Adipose tissue (tissue), 3 donors: ENCODE results near the gene ROR1. TPM values are rescaled to one million over a fixed set of nuclear protein-coding genes. Genes with fewer than 3 reads are reported as not detected.

Experiments
- H3K27ac ChIP-seq: one replicate; pipeline ENCODE4 v1.5.1; 2013; ENCODE audit warnings: low read depth, low read length
- WGBS, 3 donors: extraction: QIAGEN DNeasy Blood & Tissue Kit; methylation state at CpG; one replicate each; pipeline ENCODE4 v1.1.7; 2013; 5-methylcytosine and 5-hydroxymethylcytosine counted together
- polyA plus RNA-seq, 3 donors: library from polyadenylated mRNA; stranded (reverse); fragments of 200-250 nt; gene quantifications; one replicate each; pipeline ENCODE4 v1.2.3, GENCODE V29; 2013
- donor health status: healthy with polysubstance abuse.
- donor health status: Bipolar disorder and iron deficiency.
- donor health status: healthy.

ROR1 gene
- polyA plus RNA-seq, 3 donors = 2.1 to 2.8 (median 2.1) TPM

DNA sequence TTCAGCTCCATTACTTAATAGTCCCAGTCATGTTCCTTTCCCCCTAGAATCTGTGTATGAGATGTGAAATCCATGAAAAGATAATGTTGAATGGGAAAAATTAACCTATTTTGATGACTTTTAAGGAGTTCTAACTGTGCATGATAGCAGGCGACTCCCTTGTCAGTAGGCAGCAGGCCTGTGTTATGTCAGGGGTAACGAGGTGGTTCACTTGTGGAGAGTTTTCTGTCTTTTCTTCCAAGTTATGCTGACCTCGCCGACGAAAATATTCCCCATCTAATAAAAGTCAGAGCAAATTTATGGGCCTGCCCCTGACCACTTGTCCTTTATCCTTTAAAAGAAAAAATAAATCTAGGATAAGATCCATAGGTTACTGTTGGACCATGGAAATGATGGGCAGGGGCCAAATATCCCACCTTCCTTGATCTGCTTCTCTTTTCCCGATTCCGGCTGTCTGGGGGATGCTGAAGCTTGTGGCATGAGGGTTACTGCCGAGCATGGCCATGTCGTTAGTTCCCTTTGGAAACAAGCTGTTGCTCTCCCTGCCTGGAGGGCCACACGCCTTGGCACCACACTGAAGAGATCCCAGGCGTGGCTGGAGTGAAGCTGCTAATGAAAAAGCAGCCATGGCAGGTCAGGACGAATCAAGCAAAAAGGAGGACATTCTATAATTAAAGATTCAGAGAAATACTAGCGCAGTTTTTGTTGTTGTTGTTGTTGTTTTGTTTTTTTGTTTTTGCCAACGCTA is 93.8 kb downstream of the ROR1 start:
- H3K27ac ChIP-seq = no peak overlapping the region
- 83 to 92% (median 84%) methylated on average over 14 of the region's 14 CpGs for WGBS, 3 donors

DNA sequence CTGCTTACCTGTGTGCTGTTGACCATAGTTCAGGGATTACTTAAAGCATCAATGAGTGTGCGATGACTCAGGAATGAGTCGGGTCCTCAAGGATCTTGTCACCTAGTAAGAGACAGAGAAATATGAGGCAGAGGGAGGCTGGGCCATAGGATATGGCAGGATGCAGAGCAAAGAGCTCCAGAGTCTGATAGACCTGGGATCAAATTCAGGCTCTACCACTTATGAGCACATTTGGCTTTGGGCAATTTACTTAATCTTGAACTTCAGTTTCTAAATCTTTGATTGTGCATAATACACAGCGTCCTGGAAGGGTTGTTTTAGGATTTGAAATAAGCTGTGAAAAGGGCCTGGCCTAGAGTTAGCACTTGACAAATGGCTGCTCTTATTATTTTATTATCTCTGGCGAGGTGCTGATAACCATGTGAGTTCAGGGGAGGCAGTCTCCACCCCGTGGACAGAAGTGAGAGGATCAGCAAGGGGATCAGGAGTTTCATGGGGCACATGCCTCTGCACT is 94.5 kb downstream of the ROR1 start:
- H3K27ac ChIP-seq = no peak overlapping the region
- WGBS, 3 donors = 57 to 80% (median 62%) methylated on average over 5 of the region's 5 CpGs

DNA sequence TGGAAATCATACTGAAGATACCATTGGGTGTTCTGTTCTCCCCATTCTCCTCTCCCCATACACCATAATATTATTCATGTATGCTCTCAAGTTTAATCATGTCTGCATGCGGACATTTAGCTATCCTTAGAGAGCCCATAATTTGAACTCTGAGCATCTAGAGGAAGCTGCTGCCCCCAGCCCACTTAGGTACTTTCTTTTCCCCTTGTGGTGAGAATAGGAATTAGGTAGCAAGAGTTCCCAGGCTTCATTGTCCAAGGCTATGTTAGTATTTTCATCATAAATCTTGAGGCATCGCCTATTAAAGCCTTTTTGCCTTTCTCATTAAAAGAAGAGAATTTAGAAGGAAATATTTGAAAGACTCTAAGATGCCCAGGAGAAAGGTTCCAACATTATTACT is 96.3 kb downstream of the ROR1 start:
- H3K27ac ChIP-seq = no peak overlapping the region
- WGBS, 3 donors = 93 to 100% (median 96%) methylated on average over 2 of the region's 2 CpGs

DNA sequence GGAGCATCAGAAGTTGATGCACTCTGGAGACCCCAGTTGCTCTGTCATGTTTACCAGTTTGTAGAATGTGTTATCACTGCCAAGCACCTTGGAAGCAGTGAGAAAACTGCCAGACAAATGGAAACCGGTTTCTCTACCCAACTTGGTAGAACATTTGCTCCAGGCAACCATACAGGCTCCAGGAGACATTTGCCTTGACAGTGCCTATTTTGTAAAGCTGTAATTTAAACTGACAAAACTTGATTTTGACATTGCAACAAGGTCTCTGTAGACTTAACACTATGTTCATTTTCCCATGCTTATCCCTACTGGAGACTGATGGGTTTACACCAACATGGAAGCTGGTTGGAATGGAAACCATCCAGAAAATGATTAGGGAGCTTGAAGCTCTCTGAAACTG is 97.6 kb downstream of the ROR1 start:
- 59 to 100% (median 91%) methylated on average over 1 of the region's 1 CpG for WGBS, 3 donors
- no peak overlapping the region for H3K27ac ChIP-seq

DNA sequence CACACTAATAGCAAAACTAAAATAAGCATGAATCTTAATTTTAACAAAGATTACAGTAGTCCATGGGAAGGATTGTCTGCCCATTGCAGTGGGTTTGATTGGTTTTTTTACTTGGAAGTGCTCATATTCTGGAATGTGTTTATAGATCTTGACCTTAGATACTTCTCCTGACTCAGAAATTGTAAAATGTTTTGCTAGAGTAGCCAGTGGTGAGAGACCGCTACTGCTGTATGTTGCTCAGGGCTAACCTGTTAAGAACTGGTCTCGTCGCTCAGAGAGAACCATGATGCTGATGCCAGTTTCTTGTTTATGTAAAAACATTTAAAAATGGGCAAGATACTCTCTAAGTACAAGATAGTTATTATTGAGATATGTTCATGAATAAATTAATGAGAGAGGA is 99.9 kb downstream of the ROR1 start:
- 93 to 98% (median 95%) methylated on average over 3 of the region's 3 CpGs for WGBS, 3 donors
- H3K27ac ChIP-seq = no peak overlapping the region

DNA sequence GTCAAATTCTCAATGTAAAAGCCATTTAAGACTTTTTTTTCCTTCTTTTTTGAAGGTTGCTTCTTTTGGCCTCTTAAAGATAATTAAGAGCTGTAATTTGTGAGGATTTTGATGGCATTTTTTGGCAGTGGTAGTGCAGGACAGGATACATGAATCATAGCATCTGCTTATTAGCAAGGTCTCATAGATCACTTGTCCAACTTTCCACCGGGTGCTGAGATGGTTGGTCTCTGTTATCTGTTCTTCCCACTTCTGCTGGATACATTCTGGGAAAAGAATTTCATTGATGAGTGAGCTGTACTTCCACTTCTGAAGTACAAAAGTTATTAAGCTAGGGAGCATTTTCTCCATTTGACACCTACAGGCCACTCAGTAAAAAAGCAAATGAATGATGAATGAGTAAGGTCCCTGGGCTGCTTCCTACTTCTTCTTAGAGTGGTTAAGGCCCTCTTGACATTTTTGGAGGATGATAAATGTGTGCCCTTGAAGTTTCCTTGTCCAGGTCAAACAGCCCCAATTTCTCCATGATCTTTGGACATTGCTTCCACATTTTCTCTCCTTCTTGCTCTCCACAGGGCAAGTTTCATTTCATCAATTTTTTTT is 100.6 kb downstream of the ROR1 start:
- H3K27ac ChIP-seq = no peak overlapping the region
- 35 to 46% (median 44%) methylated on average over 1 of the region's 1 CpG for WGBS, 3 donors

DNA sequence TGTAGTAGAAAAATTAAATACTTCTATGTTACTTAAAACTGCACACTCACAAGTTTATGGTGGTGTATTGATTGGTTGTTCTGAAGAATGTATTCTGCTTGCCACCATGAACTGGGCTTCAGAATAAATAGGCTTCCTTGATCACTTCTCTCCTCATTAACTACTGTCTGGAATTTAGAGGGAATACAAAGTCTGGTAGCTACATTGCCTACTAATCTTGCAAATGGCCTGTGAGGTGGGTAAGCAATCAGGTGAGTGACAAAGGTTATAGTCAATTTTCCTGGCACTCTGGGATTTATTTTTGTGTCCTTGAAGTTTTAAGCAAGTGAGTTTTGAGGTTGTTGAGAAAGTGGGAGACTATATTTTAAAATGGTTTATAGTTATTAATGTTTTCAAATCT is 101.8 kb downstream of the ROR1 start:
- no peak overlapping the region for H3K27ac ChIP-seq

DNA sequence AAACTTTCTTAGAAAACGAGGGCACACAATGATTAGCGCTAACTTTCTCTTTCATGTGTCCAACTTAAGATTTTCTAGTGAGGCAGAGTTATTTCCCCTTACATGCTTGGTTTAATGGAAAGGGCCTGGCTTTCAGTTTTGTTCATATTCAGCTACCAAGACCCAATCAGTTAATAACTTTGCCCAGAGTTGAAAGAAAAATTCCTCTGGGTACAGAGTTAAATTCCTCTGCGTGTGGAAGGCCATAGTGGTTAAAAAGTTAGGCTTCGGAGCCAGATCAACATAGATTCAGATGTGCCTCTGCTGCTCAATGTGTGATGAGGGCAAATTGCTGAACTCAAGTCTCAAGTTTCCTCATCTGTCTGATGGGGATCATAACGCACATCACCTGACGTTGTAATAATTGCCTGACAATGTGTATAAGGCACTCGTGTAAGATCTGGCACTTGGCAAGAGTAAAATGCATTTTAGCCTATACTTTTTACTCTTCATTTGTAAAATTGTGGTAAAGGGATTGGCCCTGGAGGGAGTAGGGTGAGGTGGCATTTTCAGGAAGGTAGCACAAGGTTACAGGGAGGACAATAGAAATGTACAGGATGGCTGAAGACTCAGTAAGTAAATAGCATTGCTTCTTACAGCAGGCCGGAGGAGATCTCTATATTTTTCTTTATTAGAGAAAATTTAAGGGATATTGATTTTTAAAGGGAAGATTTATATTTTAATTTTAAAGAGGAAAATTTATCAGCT is 103.4 kb downstream of the ROR1 start:
- 85 to 88% (median 85%) methylated on average over 8 of the region's 8 CpGs for WGBS, 3 donors
- no peak overlapping the region for H3K27ac ChIP-seq

DNA sequence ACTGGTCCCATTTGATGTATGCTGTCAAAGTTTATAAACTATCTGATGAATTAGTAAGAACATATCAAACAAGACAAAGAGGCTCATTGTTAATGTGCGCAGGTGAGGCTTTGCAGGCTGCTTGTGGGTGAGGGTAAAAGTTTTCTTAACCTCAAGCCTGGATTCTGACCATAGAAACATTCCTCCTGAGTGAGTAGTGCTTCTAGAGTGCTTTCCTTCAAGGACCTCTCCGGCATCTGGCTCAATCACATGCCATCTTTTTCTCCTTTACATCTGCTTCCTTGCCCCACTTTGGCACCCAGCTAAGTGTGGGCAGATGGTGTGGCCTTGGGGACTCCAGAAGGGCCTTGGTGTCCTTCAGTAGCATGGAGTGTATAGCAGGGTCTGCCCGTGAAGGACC is 104.0 kb downstream of the ROR1 start:
- H3K27ac ChIP-seq = no peak overlapping the region
- 89 to 95% (median 91%) methylated on average over 3 of the region's 3 CpGs for WGBS, 3 donors

DNA sequence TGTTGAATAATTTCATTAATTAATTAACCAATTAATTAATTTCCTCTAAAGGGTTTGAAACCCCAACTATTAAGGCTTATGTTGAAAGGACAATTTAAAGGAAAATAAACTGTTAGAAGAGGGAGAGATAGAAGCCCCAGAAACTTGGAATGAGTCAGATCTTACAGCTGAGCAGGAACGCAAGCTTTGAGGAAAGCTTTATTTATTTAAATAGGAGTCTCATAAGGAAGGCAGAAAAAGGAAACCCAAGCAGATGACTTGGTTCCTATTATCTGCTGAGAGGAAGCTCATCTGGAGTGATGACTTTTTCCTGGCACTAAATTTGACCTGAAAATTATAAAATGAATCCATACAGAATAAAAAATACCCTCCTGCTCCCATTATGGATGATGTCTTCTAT is 105.1 kb downstream of the ROR1 start:
- no peak overlapping the region for H3K27ac ChIP-seq
- 0 to 71% (median 0%) methylated on average over 1 of the region's 1 CpG for WGBS, 3 donors

DNA sequence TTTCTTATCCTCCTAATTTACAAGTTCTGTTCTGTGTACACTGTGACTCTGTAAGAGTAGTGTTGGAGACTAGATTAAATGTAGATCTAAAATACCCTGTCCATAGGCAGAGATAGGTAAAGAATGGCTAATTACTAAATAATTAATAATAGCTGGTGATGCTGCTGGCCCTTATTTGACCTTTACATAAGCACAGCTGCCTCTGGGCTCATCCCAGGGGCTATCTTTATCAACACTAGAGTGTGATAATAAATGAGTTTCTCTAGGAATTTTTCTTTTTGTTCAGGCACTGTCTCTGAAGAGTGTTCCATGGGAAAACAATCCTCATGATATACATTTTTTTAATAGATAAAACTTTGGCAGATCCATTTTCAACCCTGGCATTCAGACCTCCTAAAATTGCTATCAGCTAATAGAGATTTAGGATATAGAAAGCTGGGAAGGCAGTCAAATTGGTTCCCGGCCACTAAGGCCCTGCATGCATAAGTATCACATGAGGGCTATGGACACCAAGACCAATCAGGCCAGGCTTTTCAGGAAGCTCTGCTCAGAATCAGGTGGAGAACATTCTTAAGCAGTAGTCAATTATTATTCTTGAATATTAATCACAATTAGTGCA is 107.2 kb downstream of the ROR1 start:
- 93 to 97% (median 94%) methylated on average over 1 of the region's 1 CpG for WGBS, 3 donors
- H3K27ac ChIP-seq = no peak overlapping the region

DNA sequence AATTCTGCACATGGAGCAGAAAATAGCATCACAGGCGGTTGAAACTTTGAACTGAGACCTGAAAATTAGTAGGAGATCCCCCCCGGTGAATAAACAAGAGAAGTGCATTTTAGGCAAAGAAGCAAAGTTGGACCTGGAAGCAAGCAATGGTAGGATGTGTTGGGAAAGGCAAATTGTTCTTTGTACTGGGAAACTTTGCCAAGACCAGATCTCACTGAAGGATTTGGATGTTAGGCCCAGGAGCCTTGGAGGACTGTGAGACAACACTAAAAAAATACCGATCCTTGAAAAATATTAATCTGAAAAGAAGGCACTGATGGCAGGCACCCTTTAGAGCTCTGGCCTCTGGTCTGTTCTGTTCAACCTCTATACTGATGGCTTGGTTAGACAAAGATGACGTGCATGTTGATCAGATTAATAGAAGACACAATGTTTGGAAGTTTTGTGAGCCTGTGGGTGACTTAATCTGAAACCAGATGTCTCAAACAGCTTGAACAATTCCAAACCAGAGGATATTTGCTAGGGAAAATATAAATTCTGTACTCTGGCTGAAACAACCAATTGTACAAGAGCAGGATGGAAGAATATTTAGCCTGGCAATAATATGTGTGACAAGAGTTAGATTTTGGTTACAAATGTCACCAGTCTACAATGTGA is 108.4 kb downstream of the ROR1 start:
- WGBS, 3 donors = 78 to 93% (median 83%) methylated on average over 4 of the region's 4 CpGs
- no peak overlapping the region for H3K27ac ChIP-seq

DNA sequence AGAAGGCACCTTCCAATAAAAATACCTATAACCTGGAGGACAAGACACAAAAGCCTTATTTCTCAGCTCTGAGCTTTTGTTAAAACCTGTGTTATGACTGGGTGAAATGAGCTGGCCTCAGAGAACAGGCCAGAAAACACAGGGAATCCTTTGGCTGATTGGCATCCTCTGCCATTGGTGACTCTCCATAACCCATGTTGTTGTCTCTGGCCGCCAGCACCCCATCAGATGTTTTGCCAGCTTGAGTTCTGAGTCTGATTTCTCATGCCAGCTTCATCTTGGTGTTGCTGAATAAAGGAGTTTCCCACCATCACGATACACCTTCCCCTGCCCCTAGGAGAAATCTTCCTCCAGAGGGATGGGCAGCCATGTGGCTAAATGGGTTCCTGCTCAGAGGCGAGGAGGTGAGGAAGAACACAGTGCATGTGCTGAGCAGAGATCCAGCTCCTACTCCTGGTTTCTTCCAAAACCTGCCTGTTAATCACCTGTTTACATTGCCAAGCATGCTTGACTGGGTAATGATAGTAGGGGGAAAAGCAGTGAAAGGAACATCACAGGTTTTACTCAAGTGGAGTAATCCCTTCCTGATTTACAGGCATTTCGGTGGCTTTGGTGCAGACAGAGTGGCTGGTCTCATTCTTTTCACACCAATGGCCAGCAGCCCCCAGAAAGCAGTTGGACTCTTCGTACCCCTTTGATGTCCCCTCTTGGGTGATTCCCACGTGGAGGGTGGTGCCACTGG is 109.8 kb downstream of the ROR1 start:
- H3K27ac ChIP-seq = no peak overlapping the region
- WGBS, 3 donors = 81 to 85% (median 84%) methylated on average over 6 of the region's 6 CpGs

DNA sequence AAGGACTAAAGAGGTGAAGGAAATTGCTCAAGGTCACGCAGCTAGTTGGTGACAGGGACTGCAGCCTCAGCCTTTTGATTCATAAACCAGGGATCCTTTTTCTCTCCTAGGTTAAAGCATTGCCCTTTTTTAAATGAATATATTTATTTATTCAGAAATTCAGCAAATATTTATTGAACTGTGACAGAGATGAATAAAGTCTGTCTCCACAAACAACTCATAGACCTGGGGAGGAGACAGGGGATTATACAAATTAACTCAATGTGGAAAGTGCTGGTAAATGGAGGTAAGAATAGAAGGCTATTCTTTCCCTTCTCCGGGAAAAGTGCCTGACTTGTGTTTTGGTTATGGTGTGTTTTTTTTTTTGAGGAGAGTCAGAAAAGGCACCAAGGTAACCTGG is 110.7 kb downstream of the ROR1 start:
- 60 to 78% (median 73%) methylated on average over 2 of the region's 2 CpGs for WGBS, 3 donors
- H3K27ac ChIP-seq = no peak overlapping the region

DNA sequence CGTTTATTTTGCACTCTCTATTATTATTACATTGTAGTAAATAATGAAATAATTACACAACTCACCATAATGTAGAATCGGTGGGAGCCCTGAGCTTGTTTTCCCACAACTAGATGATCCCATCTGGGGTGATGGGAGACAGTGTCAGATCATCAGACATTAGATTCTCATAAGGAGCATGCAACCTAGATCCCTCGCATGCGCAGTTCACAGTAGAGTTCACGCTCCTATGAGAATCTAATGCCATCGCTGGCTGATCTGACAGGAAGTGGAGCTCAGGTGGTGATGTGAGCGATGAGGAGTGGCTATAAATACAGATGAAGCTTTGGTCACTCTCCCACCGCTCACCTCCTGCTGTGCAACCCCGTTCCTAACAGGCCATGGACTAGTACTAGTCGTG is 112.1 kb downstream of the ROR1 start:
- WGBS, 3 donors = 94 to 96% (median 94%) methylated on average over 10 of the region's 10 CpGs
- no peak overlapping the region for H3K27ac ChIP-seq

DNA sequence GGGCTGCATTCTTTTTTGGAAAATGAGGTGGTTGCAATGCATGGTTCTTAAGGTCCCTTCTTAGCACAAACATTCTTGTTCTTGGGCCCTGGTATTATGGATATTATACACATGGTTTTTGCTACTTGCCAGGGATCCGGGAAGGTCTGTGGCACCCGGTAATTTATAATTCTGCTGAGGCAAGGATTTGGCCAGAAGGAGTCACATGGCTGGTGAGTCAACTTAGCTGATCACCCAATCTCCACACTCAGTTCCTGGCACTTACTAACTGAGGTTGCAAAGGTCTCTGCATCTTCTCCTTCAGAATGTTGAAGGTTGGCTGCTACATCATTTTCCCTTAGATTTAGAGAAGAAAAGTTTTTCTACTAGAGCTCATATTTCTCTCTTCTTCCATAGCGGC is 112.5 kb downstream of the ROR1 start:
- 76 to 87% (median 80%) methylated on average over 3 of the region's 3 CpGs for WGBS, 3 donors
- H3K27ac ChIP-seq = no peak overlapping the region

DNA sequence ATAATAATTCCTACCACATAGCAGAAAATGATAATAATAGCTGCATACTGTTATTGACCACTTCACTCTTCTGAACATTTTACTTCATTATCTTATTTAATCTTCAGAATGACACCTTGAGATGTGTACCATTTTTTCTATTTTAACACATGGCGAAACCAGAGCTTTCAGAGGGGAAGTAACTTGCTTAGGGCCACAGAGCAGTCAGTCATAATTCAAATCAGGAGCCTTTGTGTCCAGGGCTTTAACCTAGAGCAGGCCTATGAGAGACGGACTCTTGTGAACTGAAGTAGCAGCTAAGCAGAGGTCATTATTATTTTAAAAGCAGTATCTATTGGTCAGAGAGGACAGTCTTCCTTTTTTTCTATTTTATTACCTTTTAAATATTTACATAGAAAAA is 114.0 kb downstream of the ROR1 start:
- no peak overlapping the region for H3K27ac ChIP-seq
- WGBS, 3 donors = 94 to 100% (median 96%) methylated on average over 2 of the region's 2 CpGs

DNA sequence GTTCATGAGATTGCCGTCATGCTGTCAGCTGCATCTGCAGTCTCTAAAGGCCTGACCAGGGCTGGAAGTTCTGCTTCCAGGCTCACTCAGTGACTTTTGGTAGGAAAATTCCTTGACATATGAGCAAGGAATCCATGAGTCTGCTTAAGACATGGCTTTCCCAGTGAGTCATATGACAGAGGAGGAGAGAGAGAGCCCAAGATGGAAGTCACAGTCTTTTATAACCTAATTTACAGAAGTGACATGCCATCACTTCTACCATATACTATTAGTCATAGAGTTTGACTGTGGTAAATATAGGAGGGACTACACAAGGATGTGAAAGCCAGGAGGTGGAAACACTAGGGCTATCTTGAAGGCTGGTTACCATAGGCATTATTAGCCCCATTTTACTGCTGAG is 115.2 kb downstream of the ROR1 start:
- WGBS, 3 donors = 86 to 95% (median 94%) methylated on average over 1 of the region's 1 CpG

More for the DNA sequence above, 115.2 kb downstream of the ROR1 start:
- no peak overlapping the region for H3K27ac ChIP-seq
